Measurements from ENCODE around the gene LIMK2. TPM values are rescaled to one million over a fixed set of nuclear protein-coding genes. Genes with fewer than 3 reads are reported as not detected.

The LIMK2 gene
- total and polyA plus RNA-seq, 10 of the 15 experiments (the other 5 are each of a cell fraction or from before 2014, with no cell fraction given): 2.9 to 40.4 (median 26.7) TPM

GRCh38 chr22:31211862-31212730 lies at the start of gene LIMK2 (continued):
- TF ChIP-seq REST (IDR thresholded peaks at IDR 0.05; ENCODE audit: low read depth, low read length) (no peak), BRCA1 (IDR thresholded peaks at IDR 0.05; ENCODE audit: low read depth, low read length) (no peak), PRDM15 (CRISPR knock-in tag; IDR thresholded peaks at IDR 0.05) (no peak), POLR2AphosphoS5 (IDR thresholded peaks at IDR 0.05; ENCODE audit: low read length) (peak; percentile 73; the same call in 1 of the 2 replicates), EGR1 (IDR thresholded peaks at IDR 0.05; ENCODE audit: borderline replicate concordance in 1 of 2, low read depth in 2 of 2, low read length in 2 of 2) (peak in 1 of 2 experiments; percentile 65; a peak in 1 of 3 replicates), BCL11A (IDR thresholded peaks at IDR 0.05; ENCODE audit: low read depth, low read length) (no peak), ZNF592 (IDR thresholded peaks at IDR 0.05) (peak; percentile 43; the same call in 1 of the 2 replicates), CBFB (IDR thresholded peaks at IDR 0.05; ENCODE audit: low read depth) (peak; percentile 57), ETV6 (conservative IDR thresholded peaks at IDR 0.05 in 1 of 2, IDR thresholded peaks at IDR 0.05 in 1 of 2; ENCODE audit: borderline replicate concordance in 1 of 2, low read depth in 1 of 2) (no peak), PKNOX1 (IDR thresholded peaks at IDR 0.05) (peak; percentile 41; the same call in 1 of the 2 replicates), PAX5 (IDR thresholded peaks at IDR 0.05; ENCODE audit: borderline replicate concordance, low read depth, low read length) (peak; percentile 34; the same call in 1 of the 2 replicates), EP300 (IDR thresholded peaks at IDR 0.05; ENCODE audit: borderline replicate concordance in 1 of 2, control insufficient read depth in 1 of 2, low read depth in 2 of 2, low read length in 2 of 2) (no peak), IKZF1 (conservative IDR thresholded peaks at IDR 0.05) (peak; percentile 88), CREM (IDR thresholded peaks at IDR 0.05; ENCODE audit: low read depth) (peak; percentile 53; the same call in 1 of the 2 replicates), MEF2B (IDR thresholded peaks at IDR 0.05; ENCODE audit: partially characterized antibody, poor library complexity, severe bottlenecking) (peak; percentile 37)

Measured in GM12878 (cell line).